ENCODE measurements around the gene PRDM4.

Gene PRDM4

DNA sequence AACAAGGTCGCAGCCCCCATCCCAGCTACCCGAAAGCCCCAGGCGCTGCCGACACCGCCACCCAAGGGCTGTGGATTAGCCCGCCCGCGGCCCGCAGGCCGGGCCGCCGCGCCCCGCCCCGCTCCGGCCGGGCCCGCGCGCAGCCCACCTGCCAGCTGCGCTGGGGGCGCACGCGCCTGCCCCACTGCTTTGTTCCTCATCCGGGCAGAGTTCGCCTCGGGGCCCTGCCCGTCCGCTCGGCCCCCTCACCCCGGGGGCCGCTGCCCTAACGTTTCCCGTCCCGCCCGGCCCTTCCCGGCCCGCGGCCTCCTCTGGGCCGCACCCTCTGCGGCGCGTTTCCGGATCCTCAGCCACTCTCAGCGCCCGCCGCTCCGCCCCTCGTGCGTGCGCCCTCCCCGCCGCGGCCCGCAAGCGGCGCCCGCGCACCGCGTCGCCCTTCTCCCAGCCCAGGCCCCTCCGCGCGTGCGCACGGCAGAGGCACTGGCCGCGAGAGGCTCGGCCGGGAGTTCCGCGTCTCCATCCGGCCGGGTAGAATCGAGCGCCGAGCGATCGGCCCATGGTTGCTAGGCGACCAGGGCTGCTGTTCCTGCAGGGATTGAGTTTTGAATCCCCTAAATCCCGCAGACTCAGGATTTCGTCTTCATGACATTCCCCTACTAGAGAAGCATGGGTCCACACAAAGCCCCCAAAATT, at the start of gene PRDM4:
Gene PRDM4, minus strand, starts transcription at position 329 of the 693 bp plus-strand sequence. CDS start 622 bp downstream, outside the sequence.
- DNase-seq: peak; percentile 28 to 75

- DNase-seq: no peak
Observed at GRCh38 chr12:107807471-107808150, 46.7 kb upstream of the PRDM4 start.

- no peak for DNase-seq
Observed at GRCh38 chr12:107805488-107806180, 44.7 kb upstream of the PRDM4 start.

- no peak for DNase-seq
Observed at GRCh38 chr12:107803092-107803491, 42.2 kb upstream of the PRDM4 start.

DNA sequence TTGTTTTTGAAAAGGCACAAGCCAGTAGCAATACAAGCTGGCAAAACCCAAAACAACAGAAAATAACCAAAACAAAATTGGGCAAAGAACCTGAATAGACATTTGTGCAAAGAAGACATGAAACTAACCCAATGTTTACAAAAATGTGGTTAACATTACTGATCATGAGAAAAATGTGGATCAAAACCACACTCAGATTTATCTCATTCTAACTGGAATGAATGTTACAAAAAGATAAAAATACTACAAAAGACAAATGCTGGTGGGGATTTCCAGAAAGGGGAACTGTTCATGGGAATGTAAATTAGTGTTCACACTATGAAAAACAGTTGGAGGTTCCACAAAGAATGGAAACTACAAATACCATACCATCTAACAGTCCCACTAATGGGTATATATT, 40.2 kb upstream of the PRDM4 start:
- no peak for DNase-seq

DNA sequence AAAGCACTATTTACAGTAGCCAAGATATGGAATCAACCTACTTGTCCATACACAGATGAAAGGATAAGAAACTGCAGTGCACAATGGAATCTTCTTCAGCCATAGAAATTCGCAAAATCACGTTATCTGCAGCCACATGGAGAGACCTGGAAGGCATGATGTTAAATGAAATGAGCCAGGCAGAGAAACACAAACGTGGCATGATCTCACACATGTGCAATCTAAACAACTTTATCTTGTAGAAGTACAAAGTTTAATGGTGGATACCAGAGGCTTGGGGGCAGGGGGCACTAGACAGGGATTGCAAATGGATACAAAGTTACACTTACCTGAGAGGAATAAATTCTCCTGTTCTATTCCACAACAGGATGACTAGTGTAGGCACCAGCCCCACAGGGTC, 37.6 kb upstream of the PRDM4 start:
- DNase-seq: no peak

- no peak for DNase-seq
Observed at GRCh38 chr12:107794451-107794850, 33.5 kb upstream of the PRDM4 start.

GRCh38 chr12:107791465-107792089, 30.6 kb upstream of the PRDM4 start:
- no peak for DNase-seq

DNA sequence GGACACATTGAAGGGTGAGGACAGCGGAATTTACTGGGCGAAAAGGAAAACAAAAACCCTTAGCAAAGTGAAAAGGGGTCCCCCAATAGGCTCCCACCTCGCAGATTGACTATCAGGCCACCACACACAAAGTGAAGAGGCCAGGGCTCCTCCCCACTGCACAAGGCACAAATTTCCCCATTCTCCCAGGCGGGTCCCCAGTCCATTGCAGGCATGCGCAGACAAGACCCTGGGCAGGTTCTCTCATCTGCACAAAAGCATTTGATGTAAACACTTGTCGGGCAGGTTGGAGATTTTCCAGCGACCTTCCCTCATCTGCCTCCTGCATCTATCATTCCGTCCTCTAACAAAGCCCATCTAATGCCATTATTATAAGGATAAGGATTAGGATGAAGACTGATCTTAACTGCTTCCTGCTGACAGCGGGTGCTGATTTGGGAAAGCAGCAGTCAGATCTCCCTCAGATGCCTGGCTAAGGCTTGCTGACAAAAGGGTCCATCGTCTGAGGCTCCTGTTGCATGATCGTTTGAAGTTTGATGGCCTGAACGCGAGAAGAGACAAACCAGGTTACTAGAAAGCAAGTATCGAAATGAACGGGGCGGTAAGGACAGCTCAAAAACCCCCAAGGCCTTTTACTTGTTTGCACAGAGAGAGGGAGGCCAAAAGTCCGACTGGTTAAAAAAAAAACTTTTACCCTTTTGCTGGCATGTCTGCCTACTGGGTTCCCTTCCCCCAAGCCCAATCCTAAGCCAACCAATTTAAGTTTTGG, 27.9 kb upstream of the PRDM4 start:
- no peak for DNase-seq

GRCh38 chr12:107788281-107788680, 27.3 kb upstream of the PRDM4 start:
- no peak for DNase-seq

GRCh38 chr12:107783406-107784376, 22.8 kb upstream of the PRDM4 start:
- DNase-seq: no peak

DNA sequence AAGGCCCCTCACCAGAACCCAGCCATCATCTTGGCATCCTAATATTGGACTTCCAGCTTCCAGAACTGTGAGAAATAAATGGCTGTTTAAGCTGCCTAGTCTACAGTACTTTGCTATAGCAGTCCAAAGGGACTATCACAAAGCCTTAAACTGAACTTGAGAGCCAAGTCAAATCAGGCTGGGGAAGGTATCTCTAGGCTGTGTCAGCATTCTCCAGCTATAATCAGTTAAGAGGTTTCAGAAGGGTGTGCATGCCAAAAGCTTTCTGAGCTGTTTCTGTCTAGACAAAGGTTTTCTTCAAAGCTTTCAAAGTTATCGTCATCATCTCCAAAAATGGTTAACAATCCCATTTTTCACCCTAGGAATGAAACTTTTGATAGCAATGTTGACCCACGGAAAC, 21.1 kb upstream of the PRDM4 start:
- no peak for DNase-seq

DNA sequence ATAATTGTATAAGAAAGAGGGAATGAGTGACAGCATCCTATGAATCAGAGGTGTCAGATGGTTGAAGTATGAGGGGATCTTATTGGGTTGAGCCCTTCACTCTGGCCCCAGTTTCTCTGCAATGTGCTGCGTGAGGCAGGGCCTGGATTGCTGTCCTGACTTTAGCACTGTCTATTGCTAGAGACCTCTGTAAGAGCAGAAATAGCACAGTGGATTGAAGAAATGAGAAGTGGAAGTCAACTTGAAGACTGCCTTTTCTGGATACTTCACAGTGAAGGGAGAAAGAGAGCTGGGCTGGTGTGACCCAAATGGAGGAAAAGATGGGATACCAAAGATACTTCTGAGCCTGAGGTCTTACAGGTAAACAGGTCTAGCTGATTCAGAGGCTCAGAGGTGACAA, 19.4 kb upstream of the PRDM4 start:
- DNase-seq: no peak

- DNase-seq: no peak
Observed at GRCh38 chr12:107779077-107779831, 18.3 kb upstream of the PRDM4 start.

- DNase-seq: no peak
Observed at GRCh38 chr12:107778383-107779025, 17.6 kb upstream of the PRDM4 start.

DNA sequence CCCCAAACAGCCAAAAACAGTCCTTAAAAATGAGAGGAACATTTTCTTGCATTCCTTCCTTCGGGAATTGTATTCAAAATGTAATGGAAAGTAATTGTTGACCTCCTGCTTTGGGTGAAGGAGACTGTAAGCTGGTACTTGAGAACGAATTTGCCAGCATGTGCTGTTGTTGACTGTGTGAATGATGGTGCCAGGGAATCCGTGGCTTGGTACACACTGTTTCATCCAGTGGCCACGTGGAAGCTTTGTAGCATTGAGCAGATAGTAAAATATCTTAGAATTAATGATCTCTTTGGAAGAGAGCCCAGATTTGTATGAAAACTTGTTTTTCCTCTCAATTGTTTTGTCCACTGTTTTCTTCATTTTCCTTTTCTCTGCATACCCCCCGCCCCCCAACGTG, 15.2 kb upstream of the PRDM4 start:
- no peak for DNase-seq

DNA sequence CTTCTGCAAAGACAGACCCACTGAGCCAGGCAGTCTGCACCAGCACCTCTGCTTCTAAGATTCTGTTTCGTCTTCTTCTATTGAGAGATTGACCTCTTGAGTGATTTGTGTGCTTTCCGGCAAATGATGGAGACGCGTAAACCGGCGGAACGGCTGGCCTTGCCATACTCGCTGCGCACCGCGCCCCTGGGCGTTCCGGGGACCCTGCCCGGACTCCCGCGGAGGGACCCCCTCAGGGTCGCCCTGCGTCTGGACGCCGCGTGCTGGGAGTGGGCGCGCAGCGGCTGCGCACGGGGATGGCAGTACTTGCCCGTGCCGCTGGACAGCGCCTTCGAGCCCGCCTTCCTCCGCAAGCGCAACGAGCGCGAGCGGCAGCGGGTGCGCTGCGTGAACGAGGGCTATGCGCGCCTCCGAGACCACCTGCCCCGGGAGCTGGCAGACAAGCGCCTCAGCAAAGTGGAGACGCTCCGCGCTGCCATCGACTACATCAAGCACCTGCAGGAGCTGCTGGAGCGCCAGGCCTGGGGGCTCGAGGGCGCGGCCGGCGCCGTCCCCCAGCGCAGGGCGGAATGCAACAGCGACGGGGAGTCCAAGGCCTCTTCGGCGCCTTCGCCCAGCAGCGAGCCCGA, 14.3 kb upstream of the PRDM4 start:
- DNase-seq: no peak

- no peak for DNase-seq
Observed at GRCh38 chr12:107774349-107775029, 13.6 kb upstream of the PRDM4 start, which contains the start of gene ASCL4. TSS of gene ASCL4 (plus strand) at chr12:107774704. CDS start at chr12:107775219, 515 bp downstream.

GRCh38 chr12:107767466-107767865, 6.5 kb upstream of the PRDM4 start:
- DNase-seq: no peak

Measured in cerebellar nuclear complex (tissue), 1 donor.